GM12891 (cell line): ENCODE data around the gene RALGAPA1.

Experiments
- POLR2A ChIP-seq: IDR thresholded peaks from 2 replicates; pipeline ENCODE4 v1.6.1; 2011; ENCODE audit warnings: low read depth, low read length, control low read depth
- POLR2AphosphoS5 ChIP-seq: IDR thresholded peaks from 2 replicates; pipeline ENCODE4 v1.6.1; 2011; ENCODE audit warnings: low read depth, low read length, control low read depth
- SPI1 ChIP-seq: IDR thresholded peaks from 2 replicates; pipeline ENCODE4 v1.6.1; 2011; ENCODE audit warnings: low read depth, low read length, control low read depth

DNA sequence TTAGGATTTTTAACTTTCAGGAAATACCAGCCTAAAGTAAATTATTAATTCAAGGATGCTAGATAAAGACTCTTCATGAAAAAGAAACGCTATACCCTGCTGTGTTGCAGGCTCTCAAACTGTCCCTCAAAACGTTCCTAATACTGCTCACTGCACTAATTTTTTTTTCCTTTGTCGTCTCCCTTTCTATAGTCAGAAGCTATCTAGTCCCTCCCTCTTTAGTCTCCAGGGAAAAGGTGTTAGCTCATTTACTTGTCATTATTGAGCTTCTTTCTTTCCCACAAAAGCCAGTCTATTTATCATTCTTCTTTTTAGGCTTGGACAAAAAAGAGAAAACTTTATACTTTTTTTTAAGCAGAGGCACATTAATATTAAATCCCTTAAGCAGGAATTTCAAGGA, 305.4 kb downstream of the RALGAPA1 start:
- TF ChIP-seq POLR2A (no peak), POLR2AphosphoS5 (no peak), SPI1 (no peak)
